Kidney (tissue), 14 donors: ENCODE measurements around the gene ZNF555. TPM values are rescaled to one million over a fixed set of nuclear protein-coding genes. Genes with fewer than 3 reads are reported as not detected.

ENCODE experiments used
- DNase-seq, 5 donors: peaks; one replicate each; pipeline ENCODE4 v3.0.0-alpha.2; 2013 to 2020
- FAIRE-seq: peaks from 2 replicates; lab custom pipeline; 2012; peaks lifted over from hg19 to GRCh38; lab: Jason Lieb, UNC
- H3K27ac ChIP-seq, 2 donors: one replicate each; pipeline ENCODE4 v1.7.0; 2013; ENCODE audit warnings: low read depth in 2 of 2, low read length in 2 of 2, inconsistent platforms in 1 of 2
- H3K27me3 ChIP-seq: one replicate; pipeline ENCODE4 v1.7.1; 2013; ENCODE audit warnings: low read length, inconsistent platforms; ENCODE audit not compliant: control insufficient read depth, insufficient read depth
- H3K36me3 ChIP-seq, 3 donors: one replicate each; pipeline versions ENCODE4 v1.7.0 to v1.7.1; 2013; ENCODE audit warnings: low read length in 3 of 3, control low read depth in 1 of 3, inconsistent platforms in 1 of 3; ENCODE audit not compliant: insufficient read depth in 3 of 3, control insufficient read depth in 2 of 3
- H3K4me1 ChIP-seq, 3 donors: one replicate each; pipeline versions ENCODE4 v1.7.0 to v1.7.1; 2013; ENCODE audit warnings: low read length in 3 of 3, inconsistent platforms in 1 of 3, low read depth in 1 of 3; ENCODE audit not compliant: control insufficient read depth in 2 of 3, insufficient read depth in 2 of 3
- H3K4me3 ChIP-seq, 3 donors: one replicate each; pipeline versions ENCODE4 v1.7.0 to v1.8.1; 2013; ENCODE audit warnings: low read length in 3 of 3, control low read depth in 1 of 3, inconsistent platforms in 1 of 3
- H3K9ac ChIP-seq, 3 donors: one replicate each; pipeline versions ENCODE4 v1.7.0 to v1.7.1; 2013; ENCODE audit warnings: low read length in 3 of 3, control low read depth in 1 of 3, inconsistent platforms in 1 of 3
- H3K9me3 ChIP-seq, 3 donors: one replicate each; pipeline versions ENCODE4 v1.7.0 to v1.7.1; 2013; ENCODE audit warnings: low read length in 3 of 3, control low read depth in 1 of 3, inconsistent platforms in 1 of 3; ENCODE audit not compliant: control insufficient read depth in 2 of 3, insufficient read depth in 1 of 3
- intact Hi-C: fragments of 100-400 bp; cut with DNase I; formaldehyde crosslinking; loops from one replicate; pipeline ENCODE4 v1.11.1; 2022
- polyA plus RNA-seq: library from polyadenylated mRNA; stranded (reverse); fragments of 350-450 nt; fragmentation: Illumina TruSeq; extraction: RNeasy Lipid Tissue Mini Kit (QIAGEN cat#74804); gene quantifications from one replicate; pipeline ENCODE4 v1.2.3, GENCODE V29; 2014; ENCODE audit warnings: low read depth, low replicate concordance; ENCODE audit not compliant: insufficient read depth
- total RNA-seq: library from RNA; stranded (reverse); fragmentation: NEBNext Ultra II Directional; extraction: Animal tissue kit (Norgen Biotek cat#: 25700); gene quantifications from one replicate; pipeline ENCODE4 v1.2.1, GENCODE V29; 2021
- TF ChIP-seq, protein P1 (sequence below): IDR thresholded peaks from 3 replicates; pipeline ENCODE4 v1.5.1; 2012; ENCODE audit warnings: mild to moderate bottlenecking, moderate library complexity, borderline replicate concordance; ENCODE audit not compliant: insufficient read depth; ENCODE audit errors: extremely low read depth
- donor health status: control.
- donor health status: control.
- donor health status: control.
- donor health status: control.
- donor health status: control.
- donor health status: DM: yes; HTN: yes; CAD: no.
- donor health status: Normal renal cell carcinoma (clear cell type).

Gene ZNF555
- total and polyA plus RNA-seq, 2 donors from 2014 or later = 3.9 to 9.8 TPM

DNA sequence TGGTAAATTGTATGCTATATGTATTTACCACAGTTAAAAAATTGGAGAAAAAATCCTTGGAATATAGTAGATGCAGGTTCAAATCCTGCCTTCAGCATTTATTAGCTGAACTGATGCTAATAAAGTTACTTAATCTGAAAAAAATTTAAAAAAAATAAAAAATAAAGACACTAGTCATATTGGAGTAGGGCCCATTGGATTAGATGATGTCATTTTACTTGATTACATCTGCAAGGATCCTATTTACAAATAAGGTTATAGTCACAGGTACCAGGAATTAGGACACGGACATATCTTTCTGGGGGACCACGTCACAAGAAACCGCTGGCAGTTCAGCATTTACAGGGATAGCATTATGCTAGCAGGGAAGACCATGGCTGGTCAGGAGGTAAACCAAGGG, 6.2 kb downstream of the ZNF555 start:
- intact Hi-C loops = no loop called here
- H3K9ac ChIP-seq = no peak overlapping the region
- H3K4me3 ChIP-seq = no peak overlapping the region
- FAIRE-seq (no peak), DNase-seq (no peak)
- TF ChIP-seq, protein P1, sequence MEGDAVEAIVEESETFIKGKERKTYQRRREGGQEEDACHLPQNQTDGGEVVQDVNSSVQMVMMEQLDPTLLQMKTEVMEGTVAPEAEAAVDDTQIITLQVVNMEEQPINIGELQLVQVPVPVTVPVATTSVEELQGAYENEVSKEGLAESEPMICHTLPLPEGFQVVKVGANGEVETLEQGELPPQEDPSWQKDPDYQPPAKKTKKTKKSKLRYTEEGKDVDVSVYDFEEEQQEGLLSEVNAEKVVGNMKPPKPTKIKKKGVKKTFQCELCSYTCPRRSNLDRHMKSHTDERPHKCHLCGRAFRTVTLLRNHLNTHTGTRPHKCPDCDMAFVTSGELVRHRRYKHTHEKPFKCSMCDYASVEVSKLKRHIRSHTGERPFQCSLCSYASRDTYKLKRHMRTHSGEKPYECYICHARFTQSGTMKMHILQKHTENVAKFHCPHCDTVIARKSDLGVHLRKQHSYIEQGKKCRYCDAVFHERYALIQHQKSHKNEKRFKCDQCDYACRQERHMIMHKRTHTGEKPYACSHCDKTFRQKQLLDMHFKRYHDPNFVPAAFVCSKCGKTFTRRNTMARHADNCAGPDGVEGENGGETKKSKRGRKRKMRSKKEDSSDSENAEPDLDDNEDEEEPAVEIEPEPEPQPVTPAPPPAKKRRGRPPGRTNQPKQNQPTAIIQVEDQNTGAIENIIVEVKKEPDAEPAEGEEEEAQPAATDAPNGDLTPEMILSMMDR = no peak
- H3K27ac ChIP-seq = no peak overlapping the region
- H3K36me3 ChIP-seq = peaks cover 11 to 20% (median 12%) of the 10 kb centered on the region in 3 donors
- peaks cover 2 to 30% (median 4%) of the 10 kb centered on the region in 3 donors for H3K9me3 ChIP-seq
- peaks cover 0 to 5% (median 0%) of the 10 kb centered on the region in 3 donors for H3K4me1 ChIP-seq
- H3K27me3 ChIP-seq = no peaks in the 10 kb centered on the region

DNA sequence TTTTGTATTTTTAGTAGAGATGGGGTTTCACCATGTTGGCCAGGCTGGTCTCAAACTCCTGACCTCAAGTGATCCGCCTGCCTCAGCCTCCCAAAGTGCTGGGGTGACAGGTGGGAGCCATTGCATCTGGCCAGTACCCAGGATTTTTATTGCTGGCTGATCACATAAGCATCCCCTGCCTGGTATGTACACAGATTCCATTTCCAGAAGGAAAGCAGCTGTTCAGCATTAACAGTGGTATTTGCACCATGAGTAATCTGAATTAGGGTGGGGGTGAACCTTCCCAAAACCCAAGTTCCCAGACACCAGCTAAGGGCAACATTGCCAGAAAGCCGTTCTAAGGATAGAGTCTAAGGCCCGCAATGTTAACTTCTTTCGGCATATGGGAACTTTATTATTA, 7.3 kb downstream of the ZNF555 start:
- no peak overlapping the region for H3K9ac ChIP-seq
- no peak overlapping the region for H3K4me3 ChIP-seq
- DNase-seq (no peak), FAIRE-seq (no peak)
- no peak overlapping the region for H3K27ac ChIP-seq
- H3K4me1 ChIP-seq = peaks cover 0 to 3% (median 0%) of the 10 kb centered on the region in 3 donors
- no peaks in the 10 kb centered on the region for H3K27me3 ChIP-seq
- intact Hi-C loops = no loop called here
- TF ChIP-seq, protein P1 = no peak
- H3K9me3 ChIP-seq = peaks cover 11 to 41% (median 14%) of the 10 kb centered on the region in 3 donors
- peaks cover 22 to 31% (median 23%) of the 10 kb centered on the region in 3 donors for H3K36me3 ChIP-seq

DNA sequence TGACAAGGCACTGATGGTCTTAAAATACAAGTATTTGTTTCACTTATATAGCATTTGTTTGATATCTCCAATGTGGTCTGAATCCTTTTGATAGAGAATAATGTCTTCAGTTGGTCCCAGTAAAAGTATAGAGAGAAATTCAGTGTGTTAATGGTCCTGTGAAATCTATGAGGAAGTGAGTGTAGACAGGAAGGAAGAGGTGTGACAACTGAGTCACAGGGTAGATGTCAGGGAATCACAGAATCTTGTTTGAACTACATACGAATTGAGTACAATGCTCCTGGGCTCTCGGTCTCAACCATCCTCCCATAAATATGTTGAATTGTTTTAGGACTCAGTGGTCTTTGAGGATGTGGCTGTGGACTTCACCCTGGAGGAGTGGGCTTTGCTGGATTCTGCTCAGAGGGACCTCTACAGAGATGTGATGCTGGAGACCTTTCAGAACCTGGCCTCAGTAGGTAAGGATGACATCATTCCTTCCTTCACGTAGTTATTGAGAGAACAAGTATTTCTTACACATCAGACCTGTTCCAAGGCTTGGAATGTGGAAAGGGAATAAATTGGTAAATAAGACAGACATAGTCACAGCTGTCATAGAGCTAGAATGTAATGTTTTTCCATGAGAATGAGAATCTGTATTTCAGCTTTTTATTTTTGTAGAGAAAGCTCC, 9.1 kb downstream of the ZNF555 start:
- FAIRE-seq (no peak), DNase-seq (no peak)
- TF ChIP-seq, protein P1 = no peak
- Histone ChIP-seq H3K4me1 (peaks cover 0 to 3% (median 0%) of the 10 kb centered on the region in 3 donors), H3K27ac (no peak overlapping the region), H3K27me3 (no peaks in the 10 kb centered on the region), H3K36me3 (peaks cover 26 to 31% (median 27%) of the 10 kb centered on the region in 3 donors), H3K4me3 (no peak overlapping the region), H3K9me3 (peaks cover 18 to 54% (median 24%) of the 10 kb centered on the region in 3 donors), H3K9ac (no peak overlapping the region)
- intact Hi-C loops = no loop called here
